ENCODE results near the gene NBAS. TPM values are rescaled to one million over a fixed set of nuclear protein-coding genes. Genes with fewer than 3 reads are reported as not detected.
A peak's percentile ranks its signal among the peaks of the same experiment; 100 is the strongest.

NBAS gene
- total and polyA plus RNA-seq, 2 of the 4 experiments (the other 2 are of a cell fraction), result 22.3 to 105 TPM

GRCh38 chr2:15591692-15592463 lies 30.7 kb upstream of the NBAS start, which contains the start of gene DDX1:
Gene DDX1, plus strand, starts transcription at chr2:15591868. Its CDS starts 66 bp downstream, at chr2:15591934.
- H3K9me3 ChIP-seq (ENCODE audit: control insufficient read depth, insufficient read depth, low read length), result no peaks in the 10 kb centered on the region
- ChIA-PET POLR2A (ENCODE audit: unreplicated experiment) (no interaction called here), CTCF (no interaction called here)
- peaks cover 15% of the 10 kb centered on the region; the same call in 1 of the 2 replicates for H4K20me1 ChIP-seq (ENCODE audit: insufficient read depth, low read length)
- peak within 1 kb of the TSS; percentile 98 to 100 for H4K8ac ChIP-seq (ENCODE audit: low read depth in 2 of 2, low read length in 2 of 2)
- H2AK9ac ChIP-seq (replicated peaks; ENCODE audit: low read depth, low read length, poor library complexity), result peak within 1 kb of the TSS; percentile 89
- peak; percentile 79 for DNase-seq
- 0% methylated on average over 14 of the region's 68 CpGs; no CpG with 5 or more reads in 1 of the 2 experiments for WGBS, 2 experiments (ENCODE audit: extremely low coverage in 2 of 2, insufficient read length in 1 of 2)
- no TSS peak for BruUV-seq (replicated peaks)
- in situ Hi-C loops (cut with MboI; ENCODE audit: low sequenced_read_pairs) (loop anchor here (25.0 kb wide), 2 partner anchors 555 to 1080 kb away; no protein-coding TSS in a partner anchor), dilution Hi-C loops (cut with HindIII; ENCODE audit: low sequenced_read_pairs, unreplicated experiment) (no loop called here), intact Hi-C loops (cut with micrococcal nuclease) (no loop called here)
- peak within 1 kb of the TSS; percentile 85 for H3K56ac ChIP-seq (ENCODE audit: extremely low read depth, insufficient read depth, low read length)
- peak within 1 kb of the TSS; percentile 30; the same call in 1 of the 2 replicates for H2BK20ac ChIP-seq (ENCODE audit: low read depth, low read length)
- peak within 1 kb of the TSS; percentile 99 for H3K4me2 ChIP-seq (ENCODE audit: low read depth, low read length)
- peak within 1 kb of the TSS; percentile 77 for H2AK5ac ChIP-seq (ENCODE audit: low read depth, low read length)
- peak within 1 kb of the TSS; percentile 74 for H2BK5ac ChIP-seq (ENCODE audit: low read depth, low read length, poor library complexity, severe bottlenecking)
- H2BK120ac ChIP-seq (ENCODE audit: low read depth, low read length), result peak within 1 kb of the TSS; percentile 75
- H3K79me1 ChIP-seq (ENCODE audit: low read depth in 1 of 2, low read length in 2 of 2), result peaks cover 14 to 28% of the 10 kb centered on the region in 2 experiments
- H2BK15ac ChIP-seq (ENCODE audit: low read depth, low read length), result peak within 1 kb of the TSS; percentile 69; the same call in 1 of the 3 replicates
- H3K23ac ChIP-seq (ENCODE audit: low read depth, low read length), result peak within 1 kb of the TSS; percentile 97; the same call in 1 of the 2 replicates
- peak within 1 kb of the TSS; percentile 90 for H3K4ac ChIP-seq (ENCODE audit: low read depth, low read length)
- peak within 1 kb of the TSS; percentile 100 for H2AFZ ChIP-seq (replicated peaks; ENCODE audit: low read length, poor library complexity)
- H3K4me1 ChIP-seq (ENCODE audit: control insufficient read depth, insufficient read depth, low read length), result no peaks in the 10 kb centered on the region
- H3K14ac ChIP-seq (replicated peaks; ENCODE audit: low read depth, low read length), result peak within 1 kb of the TSS; percentile 98
- peak within 1 kb of the TSS; percentile 93 for H3K27ac ChIP-seq (ENCODE audit: insufficient read depth, low read length)
- peaks cover 5% of the 10 kb centered on the region; the same call in 1 of the 2 replicates for H3K9me1 ChIP-seq (ENCODE audit: insufficient read depth, low read length)
- peak within 1 kb of the TSS; percentile 89 for H4K91ac ChIP-seq (ENCODE audit: insufficient read depth, low read depth, low read length)
- H3K36me3 ChIP-seq (ENCODE audit: control insufficient read depth, insufficient read depth, low read length), result peaks cover 8% of the 10 kb centered on the region
- no peaks in the 10 kb centered on the region for H3K27me3 ChIP-seq (ENCODE audit: control insufficient read depth, insufficient read depth, low read length)
- ATAC-seq (ENCODE audit: low read depth), result peak; percentile 97
- peak within 1 kb of the TSS; percentile 90 for H3K4me3 ChIP-seq (ENCODE audit: insufficient read depth, low read depth, low read length)
- peak within 1 kb of the TSS; percentile 76 for H3K18ac ChIP-seq (ENCODE audit: low read depth, low read length)
- peak within 1 kb of the TSS; percentile 98 for H4K5ac ChIP-seq (ENCODE audit: low read depth, low read length)
- TF ChIP-seq CEBPB (IDR thresholded peaks at IDR 0.05; ENCODE audit: low read depth, low read length), result no peak
- peak; percentile 97 for TF ChIP-seq MAZ (IDR thresholded peaks at IDR 0.05; ENCODE audit: borderline replicate concordance, low read depth, low read length)
- TF ChIP-seq ELK1 (IDR thresholded peaks at IDR 0.05; ENCODE audit: borderline replicate concordance, low read depth, low read length), result no peak; the same call in 1 of the 2 replicates
- TF ChIP-seq NFE2L2 (IDR thresholded peaks at IDR 0.05; ENCODE audit: low read depth, low read length), result 0 out of 2 replicates have a peak, but pooled peaks have one; percentile 19
- TF ChIP-seq, protein P1, sequence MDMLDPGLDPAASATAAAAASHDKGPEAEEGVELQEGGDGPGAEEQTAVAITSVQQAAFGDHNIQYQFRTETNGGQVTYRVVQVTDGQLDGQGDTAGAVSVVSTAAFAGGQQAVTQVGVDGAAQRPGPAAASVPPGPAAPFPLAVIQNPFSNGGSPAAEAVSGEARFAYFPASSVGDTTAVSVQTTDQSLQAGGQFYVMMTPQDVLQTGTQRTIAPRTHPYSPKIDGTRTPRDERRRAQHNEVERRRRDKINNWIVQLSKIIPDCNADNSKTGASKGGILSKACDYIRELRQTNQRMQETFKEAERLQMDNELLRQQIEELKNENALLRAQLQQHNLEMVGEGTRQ (IDR thresholded peaks at IDR 0.05; ENCODE audit: low read depth, low read length), result peak; percentile 38
- no peak for TF ChIP-seq RAD21 (IDR thresholded peaks at IDR 0.05; ENCODE audit: low read length)
- peak; percentile 7 for TF ChIP-seq RCOR1 (IDR thresholded peaks at IDR 0.05; ENCODE audit: insufficient replicate concordance, low read length)
- TF ChIP-seq POLR2A (IDR thresholded peaks at IDR 0.05; ENCODE audit: low read depth, low read length), result peak; percentile 86
- TF ChIP-seq MAFK (IDR thresholded peaks at IDR 0.05; ENCODE audit: low read depth, low read length), result no peak
- peak; percentile 81 for TF ChIP-seq MXI1 (IDR thresholded peaks at IDR 0.05; ENCODE audit: borderline replicate concordance, low read depth, low read length)
- TF ChIP-seq BHLHE40 (IDR thresholded peaks at IDR 0.05; ENCODE audit: low read depth, low read length), result peak; percentile 27; the same call in 1 of the 2 replicates
- no peak for TF ChIP-seq CHD1 (IDR thresholded peaks at IDR 0.05; ENCODE audit: low read depth, low read length)
- peak within 1 kb of the TSS; percentile 98 for H3K9ac ChIP-seq (ENCODE audit: low read depth, low read length)

All from IMR-90 (cell line).